ENCODE results near the gene ZNF354C. TPM values are rescaled to one million over a fixed set of nuclear protein-coding genes. Genes with fewer than 3 reads are reported as not detected.

The ZNF354C gene
- polyA plus RNA-seq, 1 donor from 2014 or later = 6.1 TPM

DNA sequence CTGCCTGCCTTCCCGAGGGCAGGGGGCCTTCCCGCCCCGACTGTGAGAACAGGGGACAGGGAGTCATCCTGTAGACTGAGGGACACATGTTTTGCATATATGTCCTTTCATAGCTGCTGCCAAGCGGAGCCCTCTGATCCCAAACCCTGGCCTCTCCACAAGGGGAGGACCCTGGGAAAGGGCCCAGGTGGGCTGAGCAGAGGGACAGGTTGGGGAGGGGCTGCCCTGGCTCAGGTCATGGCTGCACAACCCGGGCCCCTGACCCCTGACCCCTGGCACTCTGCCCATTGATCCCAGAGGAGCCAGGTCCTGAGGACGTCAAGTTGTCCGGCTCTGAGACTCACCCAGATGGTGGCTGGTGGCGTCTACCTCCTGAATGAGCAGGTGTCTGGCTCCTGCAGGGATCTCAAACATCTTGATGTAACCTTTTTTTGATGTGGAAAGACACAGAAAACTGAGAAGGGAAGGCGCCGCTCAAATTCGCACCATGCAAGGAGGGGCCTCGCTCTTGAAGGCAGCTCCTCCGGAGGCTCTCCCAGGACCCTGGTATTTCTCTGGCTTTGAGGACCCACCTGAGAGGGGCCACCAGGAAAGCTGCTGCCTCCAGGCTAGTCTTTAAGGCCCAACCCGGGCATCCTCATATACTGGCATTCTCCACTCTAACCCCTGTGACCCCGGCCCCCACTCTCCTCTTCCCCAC, 71.9 kb downstream of the ZNF354C start:
- Histone ChIP-seq H3K27me3 (ENCODE audit: insufficient read depth, low read depth, low read length) (no peaks in the 10 kb centered on the region), H4K20me1 (ENCODE audit: insufficient read depth) (no peaks in the 10 kb centered on the region), H3K9me3 (ENCODE audit: low read length) (no peaks in the 10 kb centered on the region), H3K4me2 (ENCODE audit: low read length) (no peak overlapping the region), H3K9me2 (ENCODE audit: insufficient read depth, low read length) (no peaks in the 10 kb centered on the region), H3K4me3 (ENCODE audit: low read length) (no peak overlapping the region), H3K27ac (ENCODE audit: low read length) (no peak overlapping the region), H3F3A (ENCODE audit: insufficient read depth, low read length, poor library complexity, severe bottlenecking) (no peaks in the 10 kb centered on the region), H3K36me3 (ENCODE audit: insufficient read depth, low read length) (no peaks in the 10 kb centered on the region), H3K79me2 (replicated peaks; ENCODE audit: insufficient read depth, low read length) (no peaks in the 10 kb centered on the region), H3K9ac (ENCODE audit: low read length) (no peak overlapping the region), H2AFZ (ENCODE audit: low read depth, low read length) (no peak overlapping the region)
- TF ChIP-seq, protein P1, sequence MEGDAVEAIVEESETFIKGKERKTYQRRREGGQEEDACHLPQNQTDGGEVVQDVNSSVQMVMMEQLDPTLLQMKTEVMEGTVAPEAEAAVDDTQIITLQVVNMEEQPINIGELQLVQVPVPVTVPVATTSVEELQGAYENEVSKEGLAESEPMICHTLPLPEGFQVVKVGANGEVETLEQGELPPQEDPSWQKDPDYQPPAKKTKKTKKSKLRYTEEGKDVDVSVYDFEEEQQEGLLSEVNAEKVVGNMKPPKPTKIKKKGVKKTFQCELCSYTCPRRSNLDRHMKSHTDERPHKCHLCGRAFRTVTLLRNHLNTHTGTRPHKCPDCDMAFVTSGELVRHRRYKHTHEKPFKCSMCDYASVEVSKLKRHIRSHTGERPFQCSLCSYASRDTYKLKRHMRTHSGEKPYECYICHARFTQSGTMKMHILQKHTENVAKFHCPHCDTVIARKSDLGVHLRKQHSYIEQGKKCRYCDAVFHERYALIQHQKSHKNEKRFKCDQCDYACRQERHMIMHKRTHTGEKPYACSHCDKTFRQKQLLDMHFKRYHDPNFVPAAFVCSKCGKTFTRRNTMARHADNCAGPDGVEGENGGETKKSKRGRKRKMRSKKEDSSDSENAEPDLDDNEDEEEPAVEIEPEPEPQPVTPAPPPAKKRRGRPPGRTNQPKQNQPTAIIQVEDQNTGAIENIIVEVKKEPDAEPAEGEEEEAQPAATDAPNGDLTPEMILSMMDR (IDR thresholded peaks at IDR 0.05; ENCODE audit: poor library complexity, severe bottlenecking) = no peak
- TF ChIP-seq EP300 (conservative IDR thresholded peaks at IDR 0.05; ENCODE audit: poor library complexity, severe bottlenecking) = no peak
- no peak for TF ChIP-seq EZH2 (IDR thresholded peaks at IDR 0.05; ENCODE audit: borderline replicate concordance, insufficient read depth, low read length, poor library complexity, severe bottlenecking)
- TF ChIP-seq TAF1 (IDR thresholded peaks at IDR 0.05; ENCODE audit: low read depth) = no peak
- no peak for TF ChIP-seq RAD21 (conservative IDR thresholded peaks at IDR 0.05)
- TF ChIP-seq POLR2AphosphoS5 (IDR thresholded peaks at IDR 0.05) = no peak

DNA sequence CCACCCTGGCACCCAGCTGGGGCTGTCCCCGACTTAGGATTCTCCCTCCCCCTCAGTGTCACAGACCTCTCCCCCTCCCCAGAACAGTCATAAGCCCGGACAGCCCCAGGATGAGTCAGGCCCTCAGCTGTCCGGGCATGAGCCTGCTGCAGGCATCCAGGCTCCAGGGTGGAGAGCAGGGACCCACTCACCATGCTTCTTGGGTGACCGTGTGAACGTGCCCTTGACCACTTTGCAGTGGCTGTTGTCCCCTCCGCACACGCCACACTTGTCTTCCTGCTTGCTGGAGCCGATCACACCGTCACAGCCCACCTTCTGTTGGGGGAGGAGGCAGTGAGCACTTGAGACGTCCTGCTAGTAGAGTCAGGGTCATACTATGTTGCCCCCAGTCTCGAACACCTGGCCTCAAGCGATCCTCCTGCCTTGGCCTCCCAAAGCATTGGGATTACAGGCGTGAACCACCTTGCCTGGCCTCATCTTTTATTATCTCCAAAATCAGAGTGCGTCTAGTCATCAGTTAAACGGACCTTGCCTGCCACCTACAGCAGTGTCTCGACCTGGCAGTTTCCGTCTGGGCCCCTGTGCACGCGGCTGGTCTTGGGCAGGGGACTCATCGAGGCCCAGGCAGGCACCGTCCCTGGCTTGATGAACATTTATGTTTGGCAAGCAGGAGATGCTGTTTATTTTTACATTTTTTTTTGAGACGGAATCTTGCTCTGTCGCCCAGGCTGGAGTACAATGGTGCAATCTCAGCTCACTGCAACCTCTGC, 72.6 kb downstream of the ZNF354C start:
- H3K4me2 ChIP-seq (ENCODE audit: low read length) = no peak overlapping the region
- H3K4me3 ChIP-seq (ENCODE audit: low read length) = no peak overlapping the region
- H3K27ac ChIP-seq (ENCODE audit: low read length) = no peak overlapping the region
- H3F3A ChIP-seq (ENCODE audit: insufficient read depth, low read length, poor library complexity, severe bottlenecking) = no peaks in the 10 kb centered on the region
- H3K9ac ChIP-seq (ENCODE audit: low read length) = no peak overlapping the region
- TF ChIP-seq, protein P2, sequence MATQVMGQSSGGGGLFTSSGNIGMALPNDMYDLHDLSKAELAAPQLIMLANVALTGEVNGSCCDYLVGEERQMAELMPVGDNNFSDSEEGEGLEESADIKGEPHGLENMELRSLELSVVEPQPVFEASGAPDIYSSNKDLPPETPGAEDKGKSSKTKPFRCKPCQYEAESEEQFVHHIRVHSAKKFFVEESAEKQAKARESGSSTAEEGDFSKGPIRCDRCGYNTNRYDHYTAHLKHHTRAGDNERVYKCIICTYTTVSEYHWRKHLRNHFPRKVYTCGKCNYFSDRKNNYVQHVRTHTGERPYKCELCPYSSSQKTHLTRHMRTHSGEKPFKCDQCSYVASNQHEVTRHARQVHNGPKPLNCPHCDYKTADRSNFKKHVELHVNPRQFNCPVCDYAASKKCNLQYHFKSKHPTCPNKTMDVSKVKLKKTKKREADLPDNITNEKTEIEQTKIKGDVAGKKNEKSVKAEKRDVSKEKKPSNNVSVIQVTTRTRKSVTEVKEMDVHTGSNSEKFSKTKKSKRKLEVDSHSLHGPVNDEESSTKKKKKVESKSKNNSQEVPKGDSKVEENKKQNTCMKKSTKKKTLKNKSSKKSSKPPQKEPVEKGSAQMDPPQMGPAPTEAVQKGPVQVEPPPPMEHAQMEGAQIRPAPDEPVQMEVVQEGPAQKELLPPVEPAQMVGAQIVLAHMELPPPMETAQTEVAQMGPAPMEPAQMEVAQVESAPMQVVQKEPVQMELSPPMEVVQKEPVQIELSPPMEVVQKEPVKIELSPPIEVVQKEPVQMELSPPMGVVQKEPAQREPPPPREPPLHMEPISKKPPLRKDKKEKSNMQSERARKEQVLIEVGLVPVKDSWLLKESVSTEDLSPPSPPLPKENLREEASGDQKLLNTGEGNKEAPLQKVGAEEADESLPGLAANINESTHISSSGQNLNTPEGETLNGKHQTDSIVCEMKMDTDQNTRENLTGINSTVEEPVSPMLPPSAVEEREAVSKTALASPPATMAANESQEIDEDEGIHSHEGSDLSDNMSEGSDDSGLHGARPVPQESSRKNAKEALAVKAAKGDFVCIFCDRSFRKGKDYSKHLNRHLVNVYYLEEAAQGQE (IDR thresholded peaks at IDR 0.05; ENCODE audit: borderline replicate concordance) = no peak
- no peak for TF ChIP-seq EP300 (conservative IDR thresholded peaks at IDR 0.05; ENCODE audit: poor library complexity, severe bottlenecking)
- TF ChIP-seq POLR2AphosphoS5 (IDR thresholded peaks at IDR 0.05) = no peak
- TF ChIP-seq RAD21 (conservative IDR thresholded peaks at IDR 0.05) = no peak
- TF ChIP-seq SMC3 (conservative IDR thresholded peaks at IDR 0.05; ENCODE audit: poor library complexity) = no peak
- TF ChIP-seq MXI1 (conservative IDR thresholded peaks at IDR 0.05; ENCODE audit: poor library complexity, severe bottlenecking) = no peak
- TF ChIP-seq, protein P1 (IDR thresholded peaks at IDR 0.05; ENCODE audit: poor library complexity, severe bottlenecking) = no peak
- TF ChIP-seq EZH2 (IDR thresholded peaks at IDR 0.05; ENCODE audit: borderline replicate concordance, insufficient read depth, low read length, poor library complexity, severe bottlenecking) = no peak
- no peak for TF ChIP-seq TAF1 (IDR thresholded peaks at IDR 0.05; ENCODE audit: low read depth)
- H3K36me3 ChIP-seq (ENCODE audit: insufficient read depth, low read length) = no peaks in the 10 kb centered on the region
- H3K9me3 ChIP-seq (ENCODE audit: low read length) = no peaks in the 10 kb centered on the region
- H3K79me2 ChIP-seq (replicated peaks; ENCODE audit: insufficient read depth, low read length) = no peaks in the 10 kb centered on the region
- H3K27me3 ChIP-seq (ENCODE audit: insufficient read depth, low read depth, low read length) = no peaks in the 10 kb centered on the region
- H4K20me1 ChIP-seq (ENCODE audit: insufficient read depth) = no peaks in the 10 kb centered on the region
- H2AFZ ChIP-seq (ENCODE audit: low read depth, low read length) = no peak overlapping the region
- no peaks in the 10 kb centered on the region for H3K9me2 ChIP-seq (ENCODE audit: insufficient read depth, low read length)
